Measurements from ENCODE around the gene LRMDA.

LRMDA gene

DNA sequence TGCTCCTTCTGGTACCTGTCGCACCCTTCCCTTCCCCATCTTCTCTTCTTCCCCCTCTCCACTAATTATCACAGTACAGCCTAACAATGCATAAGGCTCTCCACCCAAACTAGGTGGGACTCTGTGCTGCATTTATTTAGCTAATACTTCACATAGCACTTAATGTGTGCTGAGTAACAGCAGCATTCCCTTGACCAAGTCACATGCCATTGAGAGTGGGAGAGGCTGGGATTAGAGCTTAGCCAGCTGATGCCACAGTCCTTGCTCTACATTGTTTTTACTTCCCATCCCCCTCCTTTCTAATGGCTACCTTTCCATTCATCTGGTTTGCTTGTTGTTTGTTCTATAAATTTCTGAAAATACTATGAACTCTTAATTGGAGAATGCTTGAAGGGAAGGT lies 426.9 kb downstream of the LRMDA start:
- no peak for DNase-seq
- in situ Hi-C loops (cut with HindIII; ENCODE audit: low pct_ligation_motif_present, low pct_unique_long_range_greater_than_20kb, low sequenced_read_pairs) = no loop called here

DNA sequence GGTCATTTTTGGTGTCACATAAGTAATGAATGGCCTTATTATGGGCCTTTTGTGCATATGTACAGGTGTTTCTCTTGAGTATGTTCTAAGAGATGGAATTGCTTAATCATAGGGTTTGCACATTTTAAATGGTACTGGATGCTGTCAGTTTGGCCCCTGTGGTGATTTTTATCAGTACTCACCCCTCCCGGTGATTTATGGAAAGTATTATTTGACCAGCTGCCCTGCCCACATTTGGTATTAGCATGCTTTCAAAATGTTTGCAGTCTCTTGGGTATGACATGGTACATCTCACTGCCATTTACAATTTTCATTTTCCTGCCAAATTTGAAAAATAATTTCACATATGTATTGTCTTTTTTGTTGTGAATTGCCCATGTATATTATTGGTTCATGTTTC lies 427.7 kb downstream of the LRMDA start:
- no peak for DNase-seq
- in situ Hi-C loops (cut with HindIII; ENCODE audit: low pct_ligation_motif_present, low pct_unique_long_range_greater_than_20kb, low sequenced_read_pairs) = no loop called here

DNA sequence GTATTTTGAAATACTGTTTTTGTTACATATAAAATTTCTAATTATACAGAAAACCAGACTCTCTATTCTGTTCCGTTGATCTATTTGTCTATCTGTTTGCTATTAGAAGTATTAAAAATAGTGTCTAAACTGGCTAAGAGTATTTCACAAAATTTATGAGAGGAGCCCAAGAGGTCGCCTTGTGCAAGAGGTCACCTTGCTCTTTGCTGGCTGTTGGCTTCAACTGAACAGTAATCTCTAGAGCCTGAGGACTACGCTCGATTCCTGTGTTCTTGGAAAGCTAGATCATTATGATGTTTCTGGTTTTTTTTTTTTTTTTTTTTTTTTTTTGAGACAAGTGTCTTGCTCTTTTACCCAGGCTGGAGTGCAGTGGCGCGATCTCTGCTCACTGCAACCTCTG lies 428.6 kb downstream of the LRMDA start:
- in situ Hi-C loops (cut with HindIII; ENCODE audit: low pct_ligation_motif_present, low pct_unique_long_range_greater_than_20kb, low sequenced_read_pairs) = no loop called here
- DNase-seq = no peak

DNA sequence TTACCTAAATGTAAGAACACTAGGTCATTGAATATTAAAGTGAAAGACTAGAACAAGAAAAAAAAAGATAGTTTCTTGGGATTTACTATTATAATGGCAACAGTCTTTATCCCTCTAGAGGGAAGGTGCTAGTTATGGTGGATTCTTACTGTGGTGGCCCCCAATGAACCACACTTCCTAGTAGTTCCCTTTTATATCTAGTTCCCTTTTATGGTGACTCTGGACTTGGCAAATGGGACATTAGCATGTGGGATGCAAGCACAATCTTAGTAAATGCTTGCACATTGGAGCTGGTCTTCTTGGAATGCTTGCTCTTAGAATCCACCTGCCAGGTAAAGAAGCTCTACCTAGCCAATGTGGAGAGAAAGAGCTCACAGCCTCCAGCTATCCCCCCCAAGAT lies 430.2 kb downstream of the LRMDA start:
- in situ Hi-C loops (cut with HindIII; ENCODE audit: low pct_ligation_motif_present, low pct_unique_long_range_greater_than_20kb, low sequenced_read_pairs) = no loop called here

DNA sequence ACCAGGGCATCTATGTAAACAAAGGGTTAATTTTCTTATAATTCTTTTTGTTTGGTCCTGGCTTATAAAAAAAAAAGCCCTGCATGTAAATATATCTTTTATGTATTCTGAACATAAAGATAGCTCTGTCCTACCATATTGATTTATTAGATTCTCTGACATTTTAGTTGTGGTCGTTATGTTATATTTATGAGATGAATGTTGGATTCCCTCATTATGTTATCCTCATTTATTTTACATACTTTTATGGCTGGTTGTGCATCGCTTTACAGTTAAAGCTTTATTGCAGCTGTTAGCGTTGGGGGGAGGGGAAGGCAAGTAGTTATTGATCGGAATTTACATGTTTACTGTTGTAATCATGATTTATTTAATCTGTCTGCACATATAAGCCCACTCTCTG lies 431.5 kb downstream of the LRMDA start:
- in situ Hi-C loops (cut with HindIII; ENCODE audit: low pct_ligation_motif_present, low pct_unique_long_range_greater_than_20kb, low sequenced_read_pairs) = no loop called here
- no peak for DNase-seq

More for the DNA sequence above, 430.2 kb downstream of the LRMDA start:
- DNase-seq = no peak

DNA sequence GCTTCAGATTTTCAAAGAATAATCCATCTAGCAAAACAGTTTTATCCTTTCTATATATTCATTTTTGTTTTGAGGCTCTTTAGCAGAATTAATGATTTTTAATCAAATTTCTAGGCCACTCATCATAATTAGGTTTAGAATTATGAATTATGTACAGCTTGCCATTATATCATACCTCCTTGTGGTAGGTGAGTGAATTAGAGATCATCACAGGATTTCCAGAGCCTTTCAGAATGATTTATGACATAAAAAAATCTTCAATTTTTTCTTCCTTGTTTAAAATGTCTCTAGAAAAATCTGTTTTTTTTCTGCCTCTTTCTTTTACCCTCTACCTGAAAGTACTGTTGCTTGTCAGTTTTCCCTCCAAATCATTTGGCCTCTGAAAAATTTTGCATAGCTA lies 433.3 kb downstream of the LRMDA start:
- DNase-seq = no peak
- in situ Hi-C loops (cut with HindIII; ENCODE audit: low pct_ligation_motif_present, low pct_unique_long_range_greater_than_20kb, low sequenced_read_pairs) = no loop called here

DNA sequence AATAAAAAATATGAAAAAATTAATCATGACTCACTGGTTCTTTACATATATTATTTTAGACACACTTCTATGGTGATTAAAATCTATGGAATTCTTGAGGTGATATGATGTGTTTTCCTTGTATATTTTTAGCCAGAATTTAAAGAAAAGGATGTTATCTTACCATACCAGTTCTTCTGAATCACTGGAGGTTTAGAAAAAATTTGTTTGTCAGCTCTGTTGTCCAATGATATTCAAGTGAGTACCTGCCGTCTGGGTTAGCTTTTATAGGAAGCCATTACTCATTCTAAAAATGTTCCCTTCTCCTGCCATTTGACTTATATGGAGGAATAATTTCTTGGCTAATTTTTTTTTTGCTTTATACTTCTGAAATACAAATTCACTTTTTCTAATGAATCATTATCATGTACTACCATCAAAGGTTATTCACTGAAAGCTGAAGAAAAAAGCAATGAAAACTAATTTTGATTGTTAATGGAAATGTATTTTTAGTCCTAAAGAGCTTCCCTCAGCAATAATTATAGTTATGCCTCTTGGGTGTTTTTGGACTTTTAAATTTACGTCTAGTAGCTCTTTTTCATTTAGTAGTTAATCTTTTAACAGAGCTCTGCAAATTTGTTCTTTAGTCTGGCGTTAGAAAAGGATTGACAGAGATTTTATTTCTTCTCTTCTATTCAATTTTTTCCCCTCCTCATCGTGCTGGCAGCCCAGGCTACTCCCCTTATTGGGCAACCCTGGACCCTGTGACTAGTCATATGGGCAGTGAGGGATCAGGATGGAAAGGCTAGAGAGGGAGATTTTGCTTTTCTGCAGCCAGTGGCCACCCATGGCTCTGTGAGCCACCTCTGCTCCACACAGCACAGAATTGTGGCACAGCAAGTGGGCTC lies 434.2 kb downstream of the LRMDA start:
- in situ Hi-C loops (cut with HindIII; ENCODE audit: low pct_ligation_motif_present, low pct_unique_long_range_greater_than_20kb, low sequenced_read_pairs) = no loop called here
- DNase-seq = no peak

DNA sequence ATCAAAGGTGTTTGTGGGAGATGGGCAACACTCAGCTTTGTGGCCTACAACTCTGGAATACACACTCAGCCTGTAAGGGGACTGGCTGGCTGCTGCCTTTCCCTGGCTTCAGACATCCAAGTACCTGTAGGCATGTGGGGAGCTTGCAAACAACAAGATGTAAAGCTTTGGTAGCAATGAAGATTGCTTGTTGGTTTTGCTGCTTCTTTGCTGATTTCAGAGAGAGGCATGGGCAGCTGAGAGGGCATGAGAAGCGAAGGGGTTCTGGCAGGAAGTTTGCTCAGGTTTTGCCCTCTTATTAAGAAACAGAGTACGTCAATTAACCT lies 434.8 kb downstream of the LRMDA start:
- no peak for DNase-seq
- in situ Hi-C loops (cut with HindIII; ENCODE audit: low pct_ligation_motif_present, low pct_unique_long_range_greater_than_20kb, low sequenced_read_pairs) = no loop called here

DNA sequence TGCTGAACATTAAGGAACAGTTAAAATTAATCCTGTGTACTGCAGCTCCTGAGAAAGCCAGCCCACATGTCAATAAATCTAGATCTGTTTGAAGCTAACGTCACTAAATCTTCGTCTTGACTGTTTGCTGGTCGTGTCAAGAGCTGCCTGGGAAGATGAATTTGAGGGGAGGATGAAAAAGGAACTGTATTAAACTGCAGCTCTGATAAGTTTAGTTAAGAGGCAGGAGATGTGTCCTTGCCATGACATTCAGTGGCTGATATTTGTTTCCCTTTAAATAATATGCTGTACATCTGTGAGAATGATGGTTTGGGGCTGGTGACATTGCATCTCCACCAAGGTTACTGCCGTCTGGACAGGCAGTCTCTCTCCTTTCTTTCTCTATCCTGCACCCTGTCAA lies 435.3 kb downstream of the LRMDA start:
- in situ Hi-C loops (cut with HindIII; ENCODE audit: low pct_ligation_motif_present, low pct_unique_long_range_greater_than_20kb, low sequenced_read_pairs) = no loop called here
- no peak for DNase-seq

DNA sequence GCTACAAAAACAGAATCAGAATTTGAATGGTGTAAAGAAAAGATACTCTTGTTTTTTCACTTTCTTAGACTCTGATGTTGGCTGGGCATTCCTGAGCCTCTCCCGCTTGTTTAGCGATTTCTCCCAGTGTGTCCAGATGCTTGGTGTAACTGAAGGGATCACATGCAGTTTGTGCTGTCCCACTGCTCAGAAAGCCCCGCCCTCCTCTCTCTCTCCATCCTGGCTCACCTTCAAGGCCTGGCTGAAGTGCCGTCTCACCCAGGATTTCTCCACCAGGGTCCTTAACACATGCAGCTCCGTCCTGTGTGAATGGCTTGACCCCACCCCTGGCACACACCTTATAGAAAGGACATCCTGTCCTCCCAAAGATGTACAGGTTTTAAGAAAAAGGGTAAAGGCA lies 437.1 kb downstream of the LRMDA start:
- in situ Hi-C loops (cut with HindIII; ENCODE audit: low pct_ligation_motif_present, low pct_unique_long_range_greater_than_20kb, low sequenced_read_pairs) = no loop called here
- DNase-seq = no peak

DNA sequence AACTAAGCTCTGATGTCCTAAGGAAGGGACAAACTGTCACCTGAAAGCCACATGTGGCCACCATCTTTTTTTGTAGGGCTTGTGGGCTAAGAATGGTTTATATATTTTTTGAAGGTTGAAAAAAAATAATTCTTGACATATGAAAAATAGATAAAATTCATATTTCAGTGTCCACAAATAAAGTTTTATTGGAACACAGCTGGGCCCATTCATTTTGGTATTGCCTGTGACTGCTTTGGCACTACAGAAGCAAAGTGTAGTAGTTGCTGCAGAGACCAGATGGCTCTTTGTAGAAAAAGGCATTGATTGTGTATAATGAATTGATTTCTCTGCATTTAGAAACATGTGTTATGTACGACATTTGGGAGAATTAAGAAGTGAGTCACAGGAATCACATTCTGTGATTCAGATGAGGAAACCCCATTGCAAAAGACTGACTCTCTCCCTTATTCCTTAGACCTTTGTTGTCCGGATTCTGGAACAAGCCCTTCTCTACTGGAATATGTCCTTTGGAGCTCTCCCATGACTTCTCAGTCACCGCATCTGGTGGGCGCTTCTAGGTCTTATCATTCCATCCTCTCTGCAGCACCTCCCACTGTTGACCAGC lies 438.7 kb downstream of the LRMDA start:
- in situ Hi-C loops (cut with HindIII; ENCODE audit: low pct_ligation_motif_present, low pct_unique_long_range_greater_than_20kb, low sequenced_read_pairs) = no loop called here
- DNase-seq = no peak

DNA sequence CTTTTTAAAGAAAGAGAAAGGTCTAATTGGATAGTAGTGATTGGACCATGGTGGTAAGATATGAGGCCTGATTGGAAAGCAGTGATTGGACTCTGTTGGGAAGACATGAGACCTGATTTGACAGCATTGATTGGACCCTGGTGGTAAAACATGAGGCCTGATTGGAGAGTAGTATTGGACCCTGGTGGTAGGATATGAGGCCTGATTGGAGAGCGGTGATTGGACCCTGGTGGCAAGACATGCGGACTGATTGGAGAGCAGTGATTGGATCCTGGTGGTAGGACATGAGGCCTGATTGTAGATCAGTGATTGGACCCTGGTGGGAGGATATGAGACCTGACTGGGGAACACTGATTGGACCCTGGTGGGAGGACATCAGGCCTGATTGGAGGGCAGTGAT lies 444.3 kb downstream of the LRMDA start:
- in situ Hi-C loops (cut with HindIII; ENCODE audit: low pct_ligation_motif_present, low pct_unique_long_range_greater_than_20kb, low sequenced_read_pairs) = no loop called here
- no peak for DNase-seq

DNA sequence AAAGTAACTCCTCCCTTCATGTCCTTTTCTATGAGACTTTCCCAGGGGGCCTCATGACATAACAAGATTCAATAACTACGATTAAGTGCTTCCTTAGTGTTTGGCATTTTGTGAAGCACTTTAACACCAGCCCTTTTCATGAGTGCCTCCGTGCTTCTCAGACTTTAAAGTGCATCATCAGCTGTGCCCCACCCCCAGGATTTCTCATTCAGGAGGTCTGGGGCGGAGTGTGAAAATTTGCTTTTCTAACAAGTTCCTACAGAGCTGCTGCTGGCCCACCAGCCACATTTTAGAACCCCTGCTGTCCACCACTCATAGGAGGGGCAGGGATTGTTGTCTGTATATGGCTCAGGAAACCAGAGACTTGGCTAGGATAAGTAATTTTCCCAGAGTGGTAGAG lies 445.3 kb downstream of the LRMDA start:
- in situ Hi-C loops (cut with HindIII; ENCODE audit: low pct_ligation_motif_present, low pct_unique_long_range_greater_than_20kb, low sequenced_read_pairs) = no loop called here
- DNase-seq = no peak

DNA sequence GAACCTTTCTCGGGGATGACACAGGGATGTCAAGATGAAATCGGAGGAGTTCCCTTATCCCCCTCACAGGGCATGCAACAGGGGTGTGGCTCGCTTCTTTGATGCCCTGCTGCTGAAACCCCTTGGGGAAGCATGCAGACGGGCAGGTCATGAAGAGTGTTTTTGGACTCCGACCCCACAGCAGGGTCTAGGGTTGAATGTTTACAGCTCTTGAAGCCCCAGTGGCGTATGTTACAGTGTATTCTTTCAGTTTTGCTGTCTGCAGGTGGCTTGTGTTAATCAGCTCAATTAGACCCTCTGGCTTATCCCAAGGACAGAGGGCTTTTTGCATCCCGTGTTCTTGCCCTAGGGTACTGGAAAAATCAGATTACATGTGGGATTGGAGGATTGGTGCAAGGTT lies 446.5 kb downstream of the LRMDA start:
- no peak for DNase-seq
- in situ Hi-C loops (cut with HindIII; ENCODE audit: low pct_ligation_motif_present, low pct_unique_long_range_greater_than_20kb, low sequenced_read_pairs) = no loop called here

DNA sequence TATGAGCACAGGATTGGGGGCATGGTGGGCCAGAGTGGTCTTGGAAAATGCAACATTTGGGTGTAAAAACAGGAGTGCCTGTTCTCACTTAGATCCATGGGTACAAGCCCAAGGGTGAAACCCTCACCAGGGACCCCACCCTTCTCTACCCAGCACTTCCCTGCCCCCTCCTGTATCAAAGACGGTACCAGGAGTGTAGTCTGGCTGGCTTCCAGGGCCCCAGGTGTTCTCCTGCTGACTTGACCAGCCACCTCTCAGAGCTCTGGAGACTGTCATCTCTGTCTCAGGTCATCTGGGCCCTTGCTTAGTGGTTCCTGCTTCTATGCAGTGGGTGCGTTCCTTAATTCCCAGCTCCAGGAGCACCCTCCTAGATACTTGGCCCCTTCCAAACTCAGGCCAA lies 447.2 kb downstream of the LRMDA start:
- in situ Hi-C loops (cut with HindIII; ENCODE audit: low pct_ligation_motif_present, low pct_unique_long_range_greater_than_20kb, low sequenced_read_pairs) = no loop called here

DNA sequence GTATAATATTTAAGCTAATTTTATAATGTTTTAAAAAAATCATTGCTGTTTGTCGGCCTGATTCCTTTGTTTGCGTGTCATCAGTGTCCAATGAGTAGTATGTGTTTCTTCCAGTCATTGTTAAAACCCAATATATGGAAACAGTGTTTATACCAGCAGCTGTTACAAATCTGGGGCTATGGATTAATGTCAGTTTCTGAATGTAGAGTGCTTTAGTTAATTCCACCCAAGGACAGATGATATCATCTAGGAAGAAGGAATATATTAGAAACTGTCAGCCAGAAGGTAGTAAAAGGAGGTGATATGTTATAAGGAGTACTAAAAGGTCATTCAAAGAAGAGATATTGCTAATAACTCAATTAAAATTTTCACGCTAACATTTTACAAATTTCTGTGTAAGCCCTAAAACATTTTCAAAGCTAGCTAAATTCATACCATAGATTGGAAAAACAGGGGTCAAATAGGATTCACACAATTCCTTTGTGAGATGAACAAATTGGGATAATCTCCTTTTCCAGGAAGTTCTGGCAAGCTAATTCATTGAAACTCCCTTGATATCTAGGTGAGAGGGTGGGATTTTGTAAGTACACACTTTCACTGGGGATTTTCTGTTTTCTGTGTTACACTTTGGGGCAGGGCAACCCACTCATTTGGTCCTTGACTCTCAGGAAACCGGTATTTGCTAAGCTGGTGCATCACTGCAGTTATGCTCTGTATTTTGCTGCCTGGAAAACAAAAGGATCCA lies 448.8 kb downstream of the LRMDA start:
- in situ Hi-C loops (cut with HindIII; ENCODE audit: low pct_ligation_motif_present, low pct_unique_long_range_greater_than_20kb, low sequenced_read_pairs) = no loop called here
- DNase-seq = no peak

More for the DNA sequence above, 447.2 kb downstream of the LRMDA start:
- DNase-seq = no peak

DNA sequence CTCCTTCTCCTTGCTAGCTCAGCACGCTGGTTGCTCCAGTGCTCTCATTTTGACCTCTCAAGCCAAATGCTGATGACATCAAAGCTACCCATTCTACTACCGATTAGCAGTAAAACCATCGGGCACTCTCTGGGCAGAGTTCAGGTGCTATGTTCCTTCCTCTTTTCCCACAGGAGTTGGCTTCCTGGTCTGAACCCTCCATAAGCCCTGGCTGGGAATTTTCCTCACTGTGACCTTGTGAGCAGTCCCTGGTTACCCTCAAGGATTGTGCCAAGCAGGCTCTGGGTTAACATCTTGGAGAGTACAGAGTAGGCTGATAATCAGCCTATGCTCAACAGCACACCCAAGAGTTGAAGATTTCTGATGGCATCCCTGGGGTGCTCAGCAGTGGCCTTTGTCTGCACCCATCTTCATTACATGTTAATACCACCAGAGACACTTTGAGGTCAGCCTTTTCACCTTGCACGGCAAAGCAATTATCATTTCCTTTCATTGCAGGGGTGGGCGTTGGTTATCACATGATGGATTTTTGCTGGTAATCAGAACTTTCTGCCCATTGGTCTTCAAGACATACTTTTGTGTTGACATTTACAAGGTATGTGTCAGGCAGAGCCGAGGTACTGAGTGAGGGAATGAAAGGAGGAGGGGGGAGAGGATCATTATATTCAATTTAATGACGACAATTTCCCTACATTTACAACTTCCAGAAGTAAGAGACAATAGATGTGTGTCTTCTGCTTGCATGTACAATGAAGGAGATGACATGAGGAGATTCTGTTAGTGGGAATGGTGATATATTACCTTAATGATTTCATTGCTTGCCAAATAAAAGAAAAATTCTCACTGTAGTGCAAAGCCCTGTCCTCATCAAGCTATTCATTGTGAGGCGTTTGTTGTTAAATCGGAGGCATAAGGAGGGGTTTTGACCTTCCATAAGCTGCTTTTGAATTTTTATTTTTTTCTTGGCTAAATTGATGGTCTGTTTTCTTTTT lies 452.0 kb downstream of the LRMDA start:
- no peak for DNase-seq
- in situ Hi-C loops (cut with HindIII; ENCODE audit: low pct_ligation_motif_present, low pct_unique_long_range_greater_than_20kb, low sequenced_read_pairs) = no loop called here

DNA sequence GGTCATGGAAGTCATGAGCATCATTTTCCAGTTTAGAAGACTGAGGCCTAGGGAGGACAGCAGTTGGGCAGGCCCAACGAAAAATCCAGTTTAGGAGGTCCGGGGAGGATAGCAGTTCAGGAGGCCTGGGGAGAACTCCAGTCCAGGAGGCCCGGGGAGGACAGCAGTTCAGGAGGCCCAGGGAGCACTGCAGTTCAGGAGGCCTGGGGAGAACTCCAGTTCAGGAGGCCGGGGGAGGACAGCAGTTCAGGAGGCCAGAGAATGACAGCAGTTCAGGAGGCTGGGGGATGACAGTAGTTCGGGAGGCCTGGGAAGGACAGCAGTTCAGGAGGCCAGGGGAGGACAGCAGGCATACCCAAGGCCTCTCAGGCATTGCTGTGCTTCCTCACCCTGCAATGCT lies 453.4 kb downstream of the LRMDA start:
- in situ Hi-C loops (cut with HindIII; ENCODE audit: low pct_ligation_motif_present, low pct_unique_long_range_greater_than_20kb, low sequenced_read_pairs) = no loop called here
- no peak for DNase-seq

DNA sequence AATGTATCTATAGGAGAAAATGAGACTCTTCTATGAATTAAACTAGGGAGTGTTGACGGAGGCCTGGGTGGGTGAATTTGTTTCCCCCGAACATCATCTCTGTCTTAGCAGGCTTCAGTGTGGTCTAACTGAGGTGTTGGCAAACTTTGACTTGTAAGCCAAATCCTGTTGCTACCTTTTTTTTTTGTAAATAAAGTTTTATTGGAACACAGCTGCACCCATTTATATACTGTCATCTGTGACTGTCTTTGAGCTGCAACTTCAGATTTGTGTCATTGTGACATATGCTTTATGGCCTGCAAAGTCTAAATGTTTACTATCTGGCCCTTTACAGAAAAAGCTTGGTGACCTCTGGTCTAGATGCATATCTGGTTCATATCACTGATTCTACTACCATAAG lies 455.9 kb downstream of the LRMDA start:
- in situ Hi-C loops (cut with HindIII; ENCODE audit: low pct_ligation_motif_present, low pct_unique_long_range_greater_than_20kb, low sequenced_read_pairs) = no loop called here
- DNase-seq = no peak

All from ACHN (cell line).